ENCODE data around the gene TMEM225B. TPM values are rescaled to one million over a fixed set of nuclear protein-coding genes. Genes with fewer than 3 reads are reported as not detected.
A peak's percentile ranks its signal among the peaks of the same experiment; 100 is the strongest.

TMEM225B gene
- total RNA-seq, 1 experiment from 2014 or later: 0.31 TPM

- ChIA-PET CTCF (interaction anchor here (0.5 kb wide), 1 partner anchor 36 kb away, joined by 5 read pairs; no protein-coding TSS in a partner anchor), POLR2A (no interaction called here)
- TF ChIP-seq TCF7L2 (IDR thresholded peaks at IDR 0.05; ENCODE audit: low read depth, low read length): no peak
- TF ChIP-seq, protein P1, sequence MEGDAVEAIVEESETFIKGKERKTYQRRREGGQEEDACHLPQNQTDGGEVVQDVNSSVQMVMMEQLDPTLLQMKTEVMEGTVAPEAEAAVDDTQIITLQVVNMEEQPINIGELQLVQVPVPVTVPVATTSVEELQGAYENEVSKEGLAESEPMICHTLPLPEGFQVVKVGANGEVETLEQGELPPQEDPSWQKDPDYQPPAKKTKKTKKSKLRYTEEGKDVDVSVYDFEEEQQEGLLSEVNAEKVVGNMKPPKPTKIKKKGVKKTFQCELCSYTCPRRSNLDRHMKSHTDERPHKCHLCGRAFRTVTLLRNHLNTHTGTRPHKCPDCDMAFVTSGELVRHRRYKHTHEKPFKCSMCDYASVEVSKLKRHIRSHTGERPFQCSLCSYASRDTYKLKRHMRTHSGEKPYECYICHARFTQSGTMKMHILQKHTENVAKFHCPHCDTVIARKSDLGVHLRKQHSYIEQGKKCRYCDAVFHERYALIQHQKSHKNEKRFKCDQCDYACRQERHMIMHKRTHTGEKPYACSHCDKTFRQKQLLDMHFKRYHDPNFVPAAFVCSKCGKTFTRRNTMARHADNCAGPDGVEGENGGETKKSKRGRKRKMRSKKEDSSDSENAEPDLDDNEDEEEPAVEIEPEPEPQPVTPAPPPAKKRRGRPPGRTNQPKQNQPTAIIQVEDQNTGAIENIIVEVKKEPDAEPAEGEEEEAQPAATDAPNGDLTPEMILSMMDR (IDR thresholded peaks at IDR 0.05): no peak
- no peak for TF ChIP-seq POLR2AphosphoS5 (IDR thresholded peaks at IDR 0.05; ENCODE audit: low read depth, low read length)
- TF ChIP-seq, protein P2, sequence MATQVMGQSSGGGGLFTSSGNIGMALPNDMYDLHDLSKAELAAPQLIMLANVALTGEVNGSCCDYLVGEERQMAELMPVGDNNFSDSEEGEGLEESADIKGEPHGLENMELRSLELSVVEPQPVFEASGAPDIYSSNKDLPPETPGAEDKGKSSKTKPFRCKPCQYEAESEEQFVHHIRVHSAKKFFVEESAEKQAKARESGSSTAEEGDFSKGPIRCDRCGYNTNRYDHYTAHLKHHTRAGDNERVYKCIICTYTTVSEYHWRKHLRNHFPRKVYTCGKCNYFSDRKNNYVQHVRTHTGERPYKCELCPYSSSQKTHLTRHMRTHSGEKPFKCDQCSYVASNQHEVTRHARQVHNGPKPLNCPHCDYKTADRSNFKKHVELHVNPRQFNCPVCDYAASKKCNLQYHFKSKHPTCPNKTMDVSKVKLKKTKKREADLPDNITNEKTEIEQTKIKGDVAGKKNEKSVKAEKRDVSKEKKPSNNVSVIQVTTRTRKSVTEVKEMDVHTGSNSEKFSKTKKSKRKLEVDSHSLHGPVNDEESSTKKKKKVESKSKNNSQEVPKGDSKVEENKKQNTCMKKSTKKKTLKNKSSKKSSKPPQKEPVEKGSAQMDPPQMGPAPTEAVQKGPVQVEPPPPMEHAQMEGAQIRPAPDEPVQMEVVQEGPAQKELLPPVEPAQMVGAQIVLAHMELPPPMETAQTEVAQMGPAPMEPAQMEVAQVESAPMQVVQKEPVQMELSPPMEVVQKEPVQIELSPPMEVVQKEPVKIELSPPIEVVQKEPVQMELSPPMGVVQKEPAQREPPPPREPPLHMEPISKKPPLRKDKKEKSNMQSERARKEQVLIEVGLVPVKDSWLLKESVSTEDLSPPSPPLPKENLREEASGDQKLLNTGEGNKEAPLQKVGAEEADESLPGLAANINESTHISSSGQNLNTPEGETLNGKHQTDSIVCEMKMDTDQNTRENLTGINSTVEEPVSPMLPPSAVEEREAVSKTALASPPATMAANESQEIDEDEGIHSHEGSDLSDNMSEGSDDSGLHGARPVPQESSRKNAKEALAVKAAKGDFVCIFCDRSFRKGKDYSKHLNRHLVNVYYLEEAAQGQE (IDR thresholded peaks at IDR 0.05; ENCODE audit: insufficient read depth in 1 of 2, low read depth in 2 of 2, low read length in 1 of 2): no peak
- TF ChIP-seq SIN3A (IDR thresholded peaks at IDR 0.05; ENCODE audit: borderline replicate concordance, insufficient read depth, low read depth, low read length): no peak
- peaks cover 12% of the 10 kb centered on the region for H3K4me1 ChIP-seq (ENCODE audit: control insufficient read depth, insufficient read depth, low read length)
- in situ Hi-C loops (cut with HindIII; ENCODE audit: low pct_unique_long_range_greater_than_20kb, low sequenced_read_pairs) (no loop called here), intact Hi-C loops (cut with micrococcal nuclease; ENCODE audit: unreplicated experiment) (no loop called here)
- peak overlapping the region; percentile 92 to 95 for H3K4me3 ChIP-seq (ENCODE audit: low read depth in 2 of 2, low read length in 2 of 2)
- H3K27ac ChIP-seq (ENCODE audit: low read length): peak overlapping the region; percentile 91
- no peaks in the 10 kb centered on the region; the same call in 1 of the 2 replicates for H3K27me3 ChIP-seq (ENCODE audit: control insufficient read depth, insufficient read depth, low read length)
- DNase-seq (ENCODE audit: low read depth, low spot score) (no peak), ATAC-seq (no peak)
- no TSS peak for BruUV-seq (replicated peaks)
- H3K36me3 ChIP-seq (ENCODE audit: control insufficient read depth, insufficient read depth, low read length): peaks cover 6% of the 10 kb centered on the region
- no peaks in the 10 kb centered on the region for H3K9me3 ChIP-seq (ENCODE audit: control insufficient read depth, insufficient read depth, low read depth, low read length)
Measured at GRCh38 chr7:99617192-99617781, 19.2 kb downstream of the TMEM225B start.

DNA sequence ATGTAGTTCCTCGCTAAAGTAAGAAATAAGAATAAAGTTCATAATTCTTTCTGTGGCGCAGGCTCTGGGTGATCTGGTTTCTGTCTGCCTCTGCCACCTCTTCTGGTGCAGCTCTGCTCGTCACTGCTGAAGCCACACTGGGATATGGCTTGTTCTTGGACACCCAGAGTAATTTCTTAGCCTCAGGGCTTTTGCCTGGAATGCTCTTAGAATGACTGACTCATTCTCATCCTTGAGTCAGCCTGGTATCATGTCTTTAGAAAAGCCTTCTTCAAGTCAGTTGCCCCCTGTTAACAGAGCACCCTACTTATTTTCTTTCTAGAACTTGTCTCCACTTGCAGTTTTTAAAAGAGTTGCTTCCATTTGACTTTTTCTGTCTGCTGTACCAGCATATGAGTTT is 20.7 kb downstream of the TMEM225B start:
- in situ Hi-C loops (cut with HindIII; ENCODE audit: low pct_unique_long_range_greater_than_20kb, low sequenced_read_pairs): no loop called here
- ChIA-PET POLR2A (no interaction called here), CTCF (no interaction called here)
- H3K9me3 ChIP-seq (ENCODE audit: control insufficient read depth, insufficient read depth, low read depth, low read length): no peaks in the 10 kb centered on the region
- peaks cover 12% of the 10 kb centered on the region for H3K4me1 ChIP-seq (ENCODE audit: control insufficient read depth, insufficient read depth, low read length)
- TF ChIP-seq, protein P2 (IDR thresholded peaks at IDR 0.05; ENCODE audit: insufficient read depth in 1 of 2, low read depth in 2 of 2, low read length in 1 of 2): no peak
- TF ChIP-seq, protein P1 (IDR thresholded peaks at IDR 0.05): no peak
- TF ChIP-seq POLR2AphosphoS5 (IDR thresholded peaks at IDR 0.05; ENCODE audit: low read depth, low read length) (no peak), SIN3A (IDR thresholded peaks at IDR 0.05; ENCODE audit: borderline replicate concordance, insufficient read depth, low read depth, low read length) (no peak), TCF7L2 (IDR thresholded peaks at IDR 0.05; ENCODE audit: low read depth, low read length) (no peak)
- ATAC-seq: no peak
- no TSS peak for BruUV-seq (replicated peaks)
- H3K4me3 ChIP-seq (ENCODE audit: low read depth in 2 of 2, low read length in 2 of 2): no peak overlapping the region
- intact Hi-C loops (cut with micrococcal nuclease; ENCODE audit: unreplicated experiment): no loop called here
- no peaks in the 10 kb centered on the region; the same call in 1 of the 2 replicates for H3K27me3 ChIP-seq (ENCODE audit: control insufficient read depth, insufficient read depth, low read length)
- DNase-seq (ENCODE audit: low read depth, low spot score): no peak
- peaks cover 6% of the 10 kb centered on the region for H3K36me3 ChIP-seq (ENCODE audit: control insufficient read depth, insufficient read depth, low read length)
- no peak overlapping the region for H3K27ac ChIP-seq (ENCODE audit: low read length)

Data from Panc1 (cell line).